GM23338 (cell line): ENCODE results near the gene IZUMO4. TPM values are rescaled to one million over a fixed set of nuclear protein-coding genes. Genes with fewer than 3 reads are reported as not detected.
"Not testable (repeated sequence)": the region's sequence is repeated elsewhere in the genome, so short reads cannot be mapped to it uniquely, and the experiment has no call there.

Experiments used
- ATAC-seq: fragments of 200-7000 bp; cut with Tn5 transposase; 3 replicates; pipeline ENCODE4 v1.9.1; 2020
- DNase-seq: peaks from one replicate; pipeline ENCODE4 v3.0.0-alpha.2; 2015; ENCODE audit warnings: low spot score
- H2AFZ ChIP-seq: fragments of 200-600 bp; sonication (generic); 2 replicates; pipeline ENCODE4 v1.8.0; 2016; ENCODE audit warnings: antibody characterized with exemption, mild to moderate bottlenecking, moderate library complexity
- H3F3A ChIP-seq: fragments of 200-600 bp; sonication (generic); replicated peaks from 2 replicates; pipeline ENCODE4 v1.8.0; 2017; ENCODE audit warnings: antibody characterized with exemption, mixed run types, low read depth
- H3K27ac ChIP-seq: fragments of 200-600 bp; sonication (generic); 2 replicates; pipeline ENCODE4 v1.6.1; 2016; ENCODE audit warnings: low read depth
- H3K27me3 ChIP-seq: fragments of 200-600 bp; sonication (generic); 2 replicates; pipeline ENCODE4 v1.8.0; 2016; ENCODE audit warnings: mild to moderate bottlenecking, mixed run types, moderate library complexity; ENCODE audit not compliant: insufficient read depth
- H3K36me3 ChIP-seq: fragments of 200-600 bp; sonication (generic); 2 replicates; pipeline ENCODE4 v1.8.0; 2016; ENCODE audit warnings: mild to moderate bottlenecking; ENCODE audit not compliant: insufficient read depth
- H3K4me1 ChIP-seq: fragments of 200-600 bp; sonication (generic); 2 replicates; pipeline ENCODE4 v1.8.0; 2016; ENCODE audit warnings: mild to moderate bottlenecking, moderate library complexity; ENCODE audit not compliant: insufficient read depth
- H3K4me2 ChIP-seq: fragments of 200-600 bp; sonication (generic); 2 replicates; pipeline ENCODE4 v1.7.1; 2017; ENCODE audit warnings: mixed run types
- H3K4me3 ChIP-seq: fragments of 200-600 bp; sonication (generic); 2 replicates; pipeline ENCODE4 v1.6.1; 2016; ENCODE audit warnings: mixed run types
- H3K79me2 ChIP-seq: fragments of 200-600 bp; sonication (generic); replicated peaks from 2 replicates; pipeline ENCODE4 v1.8.0; 2017; ENCODE audit warnings: mild to moderate bottlenecking; ENCODE audit not compliant: insufficient read depth
- H3K9me2 ChIP-seq: fragments of 200-600 bp; sonication (generic); 2 replicates; pipeline ENCODE4 v1.8.0; 2017; ENCODE audit not compliant: insufficient read depth
- H4K20me1 ChIP-seq: fragments of 200-600 bp; sonication (generic); replicated peaks from 2 replicates; pipeline ENCODE4 v1.8.0; 2017; ENCODE audit warnings: mild to moderate bottlenecking; ENCODE audit not compliant: insufficient read depth
- H3K27ac Mint-ChIP-seq: 2 replicates; pipeline ENCODE4 v1.8.0; 2020; ENCODE audit warnings: inconsistent platforms, mild to moderate bottlenecking, moderate library complexity, mixed read lengths
- H3K27me3 Mint-ChIP-seq: 3 replicates; pipeline ENCODE4 v1.8.0; 2022; ENCODE audit warnings: low read depth, mild to moderate bottlenecking, moderate library complexity, mixed read lengths, inconsistent platforms; ENCODE audit not compliant: insufficient read depth, poor library complexity
- H3K36me3 Mint-ChIP-seq: 3 replicates; pipeline ENCODE4 v1.8.0; 2021; ENCODE audit warnings: low read depth, mild to moderate bottlenecking, inconsistent platforms, moderate library complexity, mixed read lengths
- H3K4me1 Mint-ChIP-seq: 3 replicates; pipeline ENCODE4 v1.8.0; 2020; ENCODE audit warnings: mild to moderate bottlenecking, inconsistent platforms, mixed read lengths
- H3K4me3 Mint-ChIP-seq: 3 replicates; pipeline ENCODE4 v1.8.0; 2021; ENCODE audit warnings: moderate library complexity, mild to moderate bottlenecking, inconsistent platforms, mixed read lengths
- H3K9me3 Mint-ChIP-seq: 3 replicates; pipeline ENCODE4 v1.8.0; 2020; ENCODE audit warnings: moderate library complexity, mild to moderate bottlenecking, inconsistent platforms, mixed read lengths
- JUNB ChIP-seq: IDR thresholded peaks from one replicate; pipeline ENCODE4 v1.6.1; 2016; ENCODE audit warnings: antibody characterized with exemption; ENCODE audit not compliant: unreplicated experiment
- POLR2AphosphoS5 ChIP-seq: IDR thresholded peaks from 2 replicates; pipeline ENCODE4 v1.6.1; 2016; ENCODE audit warnings: antibody characterized with exemption, low read depth
- ZNF331 ChIP-seq: fragments of 250-450 bp; sonication (Bioruptor Pico); IDR thresholded peaks from 2 replicates; pipeline ENCODE4 v1.5.0; 2020; ENCODE audit warnings: low read depth, mild to moderate bottlenecking, moderate library complexity
- ZNF462 ChIP-seq: fragments of 250-450 bp; sonication (Bioruptor Pico); IDR thresholded peaks from 2 replicates; pipeline ENCODE4 v1.5.0; 2020; ENCODE audit warnings: mild to moderate bottlenecking, moderate library complexity
- polyA plus RNA-seq: library from polyadenylated mRNA; unstranded; fragments of >200 nt; fragmentation: Nextera tagmentation; extraction: Ambion mirVana; gene quantifications from 2 replicates; pipeline ENCODE4 v1.2.1, GENCODE V29; 2016
- total RNA-seq: library from RNA; depleted of rRNA; stranded (reverse); fragments of >200 nt; shearing (Covaris generic); gene quantifications from 2 replicates; pipeline ENCODE4 v1.2.3, GENCODE V29; 2014

IZUMO4 gene
- total and polyA plus RNA-seq, 2 experiments from 2014 or later, result 0.57 to 2.2 TPM

- TF ChIP-seq ZNF462 (CRISPR knock-in tag) (no peak), POLR2AphosphoS5 (no peak), ZNF331 (CRISPR knock-in tag) (no peak), JUNB (no peak)
These were observed 7.0 kb upstream of the IZUMO4 start (continued) for GRCh38 chr19:2089727-2090053.

- H4K20me1 ChIP-seq, H3K27ac Mint-ChIP-seq, H3K4me3 ChIP-seq, H3K36me3 Mint-ChIP-seq, H3K9me2 ChIP-seq, H3K4me1 ChIP-seq, H3K27ac ChIP-seq, H3K36me3 ChIP-seq, H3F3A ChIP-seq, H3K79me2 ChIP-seq, H3K4me2 ChIP-seq, H3K27me3 ChIP-seq, H3K9me3 Mint-ChIP-seq, H3K4me3 Mint-ChIP-seq, H2AFZ ChIP-seq, DNase-seq, ATAC-seq: not testable (repeated sequence)
- Mint-ChIP-seq H3K4me1 (peaks cover 21% of the 10 kb centered on the region), H3K27me3 (peaks cover 11% of the 10 kb centered on the region)
These were observed 4.7 kb upstream of the IZUMO4 start for GRCh38 chr19:2091926-2092525.
